Left lobe of liver (tissue), 2 donors: Measurements from ENCODE around the gene IFNL1. TPM values are rescaled to one million over a fixed set of nuclear protein-coding genes. Genes with fewer than 3 reads are reported as not detected.
"Not testable (repeated sequence)": the region's sequence is repeated elsewhere in the genome, so short reads cannot be mapped to it uniquely, and the experiment has no call there.

ENCODE experiments used
- ATAC-seq: fragments of 200-7000 bp; cut with Tn5 transposase; one replicate; pipeline ENCODE4 v1.9.1; 2020; ENCODE audit warnings: mild to moderate bottlenecking, moderate library complexity
- DNase-seq: peaks from one replicate; pipeline ENCODE4 v3.0.0-alpha.2; 2020; ENCODE audit warnings: low spot score
- total RNA-seq: library from RNA; stranded (reverse); gene quantifications from one replicate; pipeline ENCODE4 v1.2.1, GENCODE V29; 2021
- donor health status: DM: no; HTN: no; CAD: no; lungs with moderate emphysema.
- donor health status: DM: no; HTN: yes; CAD: no.

The IFNL1 gene
- total RNA-seq, result not detected

- ATAC-seq (no peak), DNase-seq (no peak)
Observed at GRCh38 chr19:39296055-39296645, at the start of gene IFNL1. IFNL1 (plus strand) TSS chr19:39296407; CDS start chr19:39296422, 15 bp downstream.

DNA sequence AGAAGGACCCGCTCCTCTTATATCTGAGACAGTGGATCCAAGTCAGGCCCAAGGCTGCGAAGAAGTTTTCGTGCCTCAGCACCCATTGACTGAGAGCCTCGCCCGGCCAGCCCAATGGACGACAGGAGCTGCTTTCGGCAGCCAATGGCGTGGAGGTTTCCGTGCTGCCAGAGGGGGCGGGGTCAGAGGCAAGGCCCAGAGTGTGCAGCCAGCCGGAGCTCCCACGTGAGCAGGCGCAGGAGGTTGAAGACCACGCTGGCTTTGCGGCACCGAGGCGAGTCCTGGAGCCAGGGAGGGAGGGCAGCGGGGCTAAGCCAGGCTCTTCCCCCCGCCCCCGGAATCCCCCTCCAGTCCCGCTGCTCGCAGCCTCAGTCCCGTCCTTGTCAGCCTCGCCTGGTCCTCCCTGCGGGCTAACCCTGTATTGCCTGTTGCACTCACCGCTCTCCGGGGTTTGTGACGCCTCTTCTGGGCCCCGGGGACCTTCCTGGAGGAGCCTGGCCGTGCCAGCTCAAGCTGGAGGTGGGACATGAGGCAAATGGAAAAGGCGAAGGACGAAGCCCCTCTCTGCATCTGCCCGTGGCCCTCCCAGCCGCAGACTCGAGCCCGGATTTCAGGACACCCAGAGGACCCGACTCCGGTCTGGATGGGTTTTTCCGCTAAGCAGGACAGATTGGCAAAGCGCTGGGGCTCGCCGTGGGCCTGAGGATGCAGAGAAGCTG is 49.1 kb upstream of the IFNL1 start:
- no peak for ATAC-seq
- no peak for DNase-seq

GRCh38 chr19:39247701-39248664 is 48.2 kb upstream of the IFNL1 start:
- ATAC-seq, result peak; percentile 34
- DNase-seq, result no peak

DNA sequence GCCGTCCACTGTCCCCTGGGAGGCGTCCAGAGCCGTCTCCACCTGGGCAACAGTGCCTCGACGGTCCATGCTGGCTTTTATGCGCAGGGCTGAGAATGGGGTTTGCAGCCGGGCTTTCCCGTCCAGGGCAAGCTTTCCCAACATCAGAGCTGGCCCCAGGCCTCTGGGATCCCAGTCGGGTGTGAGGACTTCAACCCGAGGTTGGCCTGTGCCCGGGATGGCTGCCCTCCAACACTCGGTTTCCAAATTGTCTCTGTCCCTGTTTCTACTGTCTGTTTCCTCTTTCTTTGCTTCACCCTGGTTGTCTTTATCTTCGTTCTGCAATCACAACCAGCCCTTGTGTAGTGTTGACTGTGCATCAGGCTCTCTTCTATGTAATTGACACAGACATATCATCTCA is 47.4 kb upstream of the IFNL1 start, which contains the start of gene IFNL4:
TSS of gene IFNL4 (minus strand) at position 51 of the 400 bp plus-strand sequence.
- ATAC-seq (peak; percentile 91), DNase-seq (peak; percentile 93)

DNA sequence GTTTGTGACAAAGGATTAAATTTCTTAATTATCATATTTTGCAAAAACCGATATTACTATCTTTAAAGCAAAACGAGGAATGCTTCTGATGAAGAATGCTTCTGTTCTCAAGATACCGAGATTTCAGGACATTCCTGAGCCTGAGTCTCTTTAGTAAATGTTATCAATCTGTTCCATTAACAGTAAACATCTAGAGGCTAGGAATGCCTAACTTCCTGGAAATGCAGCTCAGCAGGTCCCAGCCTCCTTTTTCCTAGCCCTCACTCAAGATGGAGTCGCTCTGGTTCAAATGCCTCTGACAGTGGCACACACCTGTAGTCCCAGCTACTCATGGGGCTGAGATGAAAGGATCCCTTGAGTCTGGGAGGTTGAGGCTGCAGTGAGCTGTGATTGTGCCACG is 45.1 kb upstream of the IFNL1 start:
- DNase-seq (no peak), ATAC-seq (no peak)

DNA sequence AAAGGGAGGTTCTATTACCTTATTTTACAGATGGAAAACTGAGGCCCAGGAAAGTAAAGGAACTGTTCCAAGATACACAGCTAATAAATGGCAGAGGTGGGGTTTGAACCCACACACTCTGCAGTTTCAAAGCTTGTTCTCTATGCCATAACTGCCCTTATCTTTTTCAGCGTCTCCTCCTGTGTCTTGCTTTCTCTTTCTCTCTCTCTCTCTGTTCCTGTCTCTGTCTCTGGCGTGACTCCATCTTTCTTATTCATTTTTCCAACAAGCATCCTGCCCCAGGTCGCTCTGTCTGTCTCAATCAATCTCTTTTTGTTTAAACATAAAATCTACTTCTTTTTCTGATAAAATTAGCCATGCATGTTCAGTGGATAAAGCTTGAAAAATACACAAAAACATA is 44.4 kb upstream of the IFNL1 start:
- ATAC-seq (no peak), DNase-seq (no peak)

DNA sequence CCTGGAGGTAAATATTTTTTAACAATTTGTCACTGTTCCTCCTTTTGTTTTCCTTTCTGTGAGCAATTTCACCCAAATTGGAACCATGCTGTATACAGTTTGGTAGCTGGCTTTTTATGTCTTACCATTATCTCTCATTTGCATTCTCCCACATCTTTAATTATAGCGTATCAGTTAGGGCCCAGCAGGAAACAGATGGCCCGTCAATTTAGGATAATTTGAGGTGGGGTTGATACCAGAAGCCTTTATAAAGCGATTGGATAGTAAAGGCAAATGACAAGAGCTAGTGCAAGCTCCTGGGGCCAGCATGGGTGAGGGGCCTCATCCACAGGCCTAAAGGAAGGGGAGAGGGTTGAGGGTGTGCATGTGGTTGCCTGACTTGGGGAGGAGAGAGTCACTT is 43.7 kb upstream of the IFNL1 start:
- no peak for ATAC-seq

DNA sequence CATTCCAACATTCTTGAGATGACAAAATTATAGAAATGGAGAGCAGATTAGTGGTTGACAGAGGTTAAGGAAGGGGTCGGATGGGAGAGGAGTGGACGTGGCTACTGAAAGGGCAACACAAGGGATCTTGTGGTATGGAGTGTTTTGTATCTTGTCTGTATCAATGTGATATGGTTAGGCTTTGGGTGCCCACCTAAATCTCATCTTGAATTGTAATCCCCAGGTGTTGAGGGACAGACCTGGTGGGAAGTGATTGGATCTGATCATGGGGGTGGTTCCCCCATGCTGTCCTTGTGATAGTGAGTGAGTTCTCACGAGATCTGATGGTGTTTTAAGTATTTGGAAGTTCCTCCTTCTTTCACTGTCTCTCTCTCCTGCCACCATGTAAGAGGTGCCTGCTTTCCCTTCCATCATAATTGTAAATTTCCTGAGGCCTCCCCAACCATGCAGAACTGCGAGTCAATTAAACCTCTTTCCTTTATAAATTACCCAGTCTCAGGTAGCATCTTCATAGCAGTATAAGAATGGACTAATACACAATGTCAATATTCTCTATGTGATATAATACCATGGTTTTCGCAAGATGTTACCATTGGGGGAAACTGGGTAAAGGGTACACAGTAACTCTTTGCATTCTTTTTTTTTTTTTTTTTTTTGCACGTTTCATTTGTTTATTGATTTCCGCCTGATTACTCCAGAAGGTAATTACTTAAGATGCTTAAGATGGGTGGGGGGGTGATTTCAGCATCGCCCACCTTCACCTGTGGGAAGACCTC is 42.6 kb upstream of the IFNL1 start:
- DNase-seq (no peak), ATAC-seq (no peak)

More for the DNA sequence above, 43.7 kb upstream of the IFNL1 start:
- no peak for DNase-seq

DNA sequence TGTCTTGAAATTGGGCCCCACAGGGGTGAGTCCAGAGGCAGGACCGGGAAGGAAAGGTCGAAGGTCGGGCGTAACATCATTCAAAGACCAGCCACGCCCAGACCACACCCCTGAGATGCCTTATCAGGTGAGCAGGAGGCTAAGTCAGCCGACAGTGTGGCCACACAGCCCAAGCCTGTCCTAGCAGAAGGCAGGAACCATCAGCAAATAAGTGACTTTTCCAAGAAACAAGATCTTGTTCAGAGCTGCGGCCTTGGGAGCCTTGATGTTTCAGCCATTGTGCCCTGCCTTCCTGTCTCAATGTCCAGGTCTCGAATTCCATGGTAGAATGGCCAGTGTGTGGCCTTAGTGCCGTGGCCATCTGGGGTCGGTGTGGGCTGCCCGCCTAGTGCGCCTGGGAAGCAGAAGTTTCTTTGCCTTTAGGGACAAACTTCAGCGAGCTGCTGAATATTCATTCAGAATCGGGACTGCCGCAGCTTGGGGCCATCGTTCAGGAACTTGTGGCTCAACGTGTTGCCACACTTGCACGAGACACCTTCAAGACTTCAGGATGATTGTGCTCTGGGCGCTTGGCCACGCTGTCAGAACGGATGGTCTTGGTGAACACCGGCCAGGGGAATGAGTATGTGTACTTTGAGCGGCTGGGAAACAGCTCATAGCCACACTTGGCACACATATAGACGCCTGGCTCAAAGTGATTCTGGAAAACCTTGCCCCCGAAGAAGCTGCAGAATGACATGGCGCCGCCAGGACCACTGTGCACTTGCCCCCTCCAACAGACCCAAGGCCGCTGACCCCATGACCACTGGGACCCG is 41.5 kb upstream of the IFNL1 start:
- peak; percentile 88 for ATAC-seq
- peak; percentile 54 for DNase-seq

DNA sequence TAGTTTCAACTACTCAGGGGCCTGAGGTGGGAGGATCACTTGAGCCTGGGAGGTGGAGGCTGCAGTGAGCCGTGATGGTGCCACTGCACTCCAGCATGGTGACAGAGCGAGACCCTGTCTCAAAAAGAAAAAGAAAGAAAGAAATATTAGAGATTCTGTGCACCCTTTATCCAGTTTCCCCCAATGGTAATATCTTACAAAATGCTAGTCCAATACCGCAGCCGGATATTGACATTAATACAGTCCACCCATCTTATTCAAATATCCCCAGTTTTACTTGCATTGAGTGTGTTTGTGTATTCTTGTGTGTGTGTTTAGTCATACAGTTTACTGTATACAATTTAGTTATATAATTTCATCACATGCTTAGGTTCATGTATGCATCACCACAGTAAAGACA is 39.0 kb upstream of the IFNL1 start:
- DNase-seq (no peak), ATAC-seq (no peak)

DNA sequence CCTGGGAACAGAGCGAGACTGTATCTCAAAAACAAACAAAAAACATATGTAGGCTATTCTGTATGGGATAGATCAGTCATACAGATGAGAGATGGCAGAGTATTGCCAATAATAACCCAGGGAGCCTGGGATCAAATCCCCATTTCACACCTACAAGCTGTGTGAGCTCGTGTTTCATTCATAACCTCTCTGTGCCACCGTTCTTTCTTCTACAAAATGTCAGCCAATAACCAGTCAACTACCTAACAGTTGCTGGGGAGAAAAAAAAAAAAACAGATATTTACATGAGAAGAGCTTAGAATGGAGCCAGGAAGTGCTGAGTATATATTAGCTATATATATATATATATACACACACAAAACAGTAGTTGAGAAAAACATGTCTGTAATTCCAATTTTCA is 34.5 kb upstream of the IFNL1 start:
- no peak for ATAC-seq
- no peak for DNase-seq

DNA sequence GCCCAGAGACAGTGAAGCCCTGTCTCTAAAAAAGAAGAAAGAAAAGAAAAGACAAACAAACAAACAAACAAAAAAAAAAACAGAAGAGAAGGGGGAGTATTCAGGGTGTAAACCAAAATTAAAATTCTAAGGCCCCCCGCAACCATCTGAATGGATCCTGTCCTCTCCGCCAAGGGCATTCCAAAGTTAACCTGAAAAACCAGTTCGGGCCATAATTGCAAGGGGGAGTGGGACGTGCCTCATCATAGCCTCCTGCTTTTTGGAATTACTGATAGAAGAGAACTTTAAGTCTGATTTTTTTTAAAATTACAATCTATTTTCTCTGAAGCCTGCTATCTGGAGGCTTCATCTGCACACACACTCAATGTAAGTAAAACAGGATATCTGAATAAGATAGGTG is 33.7 kb upstream of the IFNL1 start:
- DNase-seq (no peak), ATAC-seq (no peak)

- ATAC-seq, result peak; percentile 95
- DNase-seq, result peak; percentile 91
Observed at GRCh38 chr19:39263912-39264305, 32.3 kb upstream of the IFNL1 start.

- peak; percentile 8 for ATAC-seq
- no peak for DNase-seq
Observed at GRCh38 chr19:39264306-39265290, 31.6 kb upstream of the IFNL1 start.

- no peak for ATAC-seq
- no peak for DNase-seq
Observed at GRCh38 chr19:39265321-39265916, 30.8 kb upstream of the IFNL1 start.

GRCh38 chr19:39268085-39268484 is 28.1 kb upstream of the IFNL1 start, which contains the start of gene IFNL2:
IFNL2 (plus strand) TSS chr19:39268396; CDS start chr19:39268569, 173 bp downstream.
- not testable (repeated sequence) for DNase-seq
- ATAC-seq, result peak; percentile 71

DNA sequence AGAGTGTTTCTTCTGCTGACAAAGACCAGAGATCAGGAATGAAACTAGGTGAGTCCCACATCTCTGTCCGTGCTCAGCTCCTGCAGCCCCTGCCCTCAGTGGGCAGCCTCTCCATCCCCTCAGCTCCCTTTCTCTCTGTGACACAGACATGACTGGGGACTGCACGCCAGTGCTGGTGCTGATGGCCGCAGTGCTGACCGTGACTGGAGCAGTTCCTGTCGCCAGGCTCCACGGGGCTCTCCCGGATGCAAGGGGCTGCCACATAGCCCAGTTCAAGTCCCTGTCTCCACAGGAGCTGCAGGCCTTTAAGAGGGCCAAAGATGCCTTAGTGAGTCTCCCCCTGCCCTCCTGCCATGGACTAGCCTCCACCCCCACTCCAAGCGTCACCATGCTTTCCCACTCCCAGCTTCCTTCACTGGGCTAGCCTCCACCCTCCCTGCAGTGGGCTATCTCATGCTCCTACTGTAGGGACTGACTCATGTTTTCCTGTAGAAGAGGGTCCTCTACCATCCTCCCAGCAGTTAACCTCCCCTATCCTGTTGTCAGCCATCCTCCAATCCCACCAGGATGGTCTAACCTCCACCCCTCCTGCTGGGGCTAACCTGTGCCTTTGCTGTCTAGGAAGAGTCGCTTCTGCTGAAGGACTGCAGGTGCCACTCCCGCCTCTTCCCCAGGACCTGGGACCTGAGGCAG is 27.5 kb upstream of the IFNL1 start:
- not testable (repeated sequence) for DNase-seq, ATAC-seq
